HG02938 (cell line): ENCODE measurements around the gene SNTG2.
"Not testable (repeated sequence)": the region's sequence is repeated elsewhere in the genome, so short reads cannot be mapped to it uniquely, and the experiment has no call there.

Experiments
- ATAC-seq: cut with Tn5 transposase; IDR thresholded peaks from one replicate; pipeline ENCODE4 v1.9.1; 2021; ENCODE audit warnings: mild to moderate bottlenecking, moderate library complexity; ENCODE audit not compliant: unreplicated experiment

Gene SNTG2

GRCh38 chr2:1400943-1401735, 450.5 kb downstream of the SNTG2 start:
- ATAC-seq, result no peak

- ATAC-seq, result no peak
Observed at GRCh38 chr2:1402064-1402463, 451.4 kb downstream of the SNTG2 start.

- ATAC-seq, result no peak
Observed at GRCh38 chr2:1403565-1403964, 452.9 kb downstream of the SNTG2 start.

GRCh38 chr2:1405124-1405523, 454.5 kb downstream of the SNTG2 start:
- no peak for ATAC-seq

- no peak for ATAC-seq
Observed at GRCh38 chr2:1405967-1406366, 455.3 kb downstream of the SNTG2 start.

- no peak for ATAC-seq
Observed at GRCh38 chr2:1406434-1406833, 455.8 kb downstream of the SNTG2 start.

- no peak for ATAC-seq
Observed at GRCh38 chr2:1407950-1408675, 457.5 kb downstream of the SNTG2 start.

- ATAC-seq, result no peak
Observed at GRCh38 chr2:1413156-1413710, 462.6 kb downstream of the SNTG2 start, which contains the start of gene TPO. TPO (plus strand) TSS chr2:1413463; CDS start chr2:1414409, 946 bp downstream.

GRCh38 chr2:1414121-1414520, 463.5 kb downstream of the SNTG2 start:
- no peak for ATAC-seq

- ATAC-seq, result not testable (repeated sequence)
Observed at GRCh38 chr2:1414901-1415300, 464.3 kb downstream of the SNTG2 start.

- ATAC-seq, result no peak
Observed at GRCh38 chr2:1415501-1415900, 464.9 kb downstream of the SNTG2 start.
